A673 (cell line): ENCODE data around the gene MARS1. TPM values are rescaled to one million over a fixed set of nuclear protein-coding genes. Genes with fewer than 3 reads are reported as not detected.

Experiments
- BruUV-seq: library from RNA; stranded (reverse); fragments of 400-500 nt; replicated peaks from 2 replicates; lab custom pipeline; 2021; lab: Mats Ljungman, UMichigan
- CTCF ChIA-PET: fragments of 300-600 bp; sonication (Branson Sonifier 250); formaldehyde crosslinking; loops from one replicate; lab custom pipeline; 2022; ENCODE audit warnings: antibody characterized with exemption; lab: Charles Lee
- POLR2A ChIA-PET: fragments of 300-600 bp; sonication (Branson Sonifier 250); formaldehyde crosslinking; loops from one replicate; lab custom pipeline; 2022; ENCODE audit warnings: antibody characterized with exemption; ENCODE audit not compliant: low non-redundant PET; lab: Charles Lee
- DNase-seq: peaks from one replicate; pipeline ENCODE4 v3.0.0-alpha.2; 2015; ENCODE audit warnings: low spot score
- H3K27ac ChIP-seq: fragments of 200-600 bp; sonication (generic); 2 replicates; pipeline ENCODE4 v1.5.1; 2016; ENCODE audit warnings: mixed run types, low read depth, mild to moderate bottlenecking, mixed read lengths, antibody characterized with exemption, low read length; ENCODE audit not compliant: poor library complexity, severe bottlenecking
- H3K27me3 ChIP-seq: fragments of 200-600 bp; sonication (generic); replicated peaks from 2 replicates; pipeline ENCODE4 v1.6.1; 2017; ENCODE audit warnings: mixed run types, low read depth, mild to moderate bottlenecking, mixed read lengths, antibody characterized with exemption, low read length; ENCODE audit not compliant: insufficient read depth, poor library complexity
- H3K36me3 ChIP-seq: fragments of 200-600 bp; sonication (generic); 2 replicates; pipeline ENCODE4 v1.6.1; 2016; ENCODE audit warnings: mixed run types, mild to moderate bottlenecking, mixed read lengths, antibody characterized with exemption, low read length; ENCODE audit not compliant: insufficient read depth, poor library complexity, severe bottlenecking
- H3K4me1 ChIP-seq: fragments of 200-600 bp; sonication (generic); 2 replicates; pipeline ENCODE4 v1.6.1; 2017; ENCODE audit warnings: mixed run types, mild to moderate bottlenecking, mixed read lengths, antibody characterized with exemption, low read length; ENCODE audit not compliant: insufficient read depth, poor library complexity, severe bottlenecking
- H3K4me3 ChIP-seq: fragments of 200-600 bp; sonication (generic); 2 replicates; pipeline ENCODE4 v1.5.1; 2016; ENCODE audit warnings: low read depth, mixed run types, mild to moderate bottlenecking, mixed read lengths, low read length; ENCODE audit not compliant: poor library complexity, severe bottlenecking
- H3K9me3 ChIP-seq: fragments of 200-600 bp; sonication (generic); 2 replicates; pipeline ENCODE4 v1.6.1; 2016; ENCODE audit warnings: mixed run types, low read depth, mild to moderate bottlenecking, mixed read lengths, antibody characterized with exemption, low read length; ENCODE audit not compliant: poor library complexity, severe bottlenecking
- EZH2 ChIP-seq: fragments of 200-600 bp; sonication (generic); IDR thresholded peaks from 2 replicates; pipeline ENCODE4 v1.6.1; 2017; ENCODE audit warnings: borderline replicate concordance, low read depth, mild to moderate bottlenecking, mixed read lengths, antibody characterized with exemption, low read length; ENCODE audit not compliant: poor library complexity, severe bottlenecking
- intact Hi-C: fragments of 100-400 bp; cut with micrococcal nuclease; formaldehyde crosslinking; loops from one replicate; pipeline ENCODE4 v1.10.0; 2022; ENCODE audit not compliant: unreplicated experiment
- total RNA-seq: library from RNA; stranded (reverse); gene quantifications from 2 replicates; pipeline ENCODE4 v1.2.3, GENCODE V29; 2021
- TF ChIP-seq, protein P1 (sequence below): fragments of 300-800, 200-600 bp; sonication (generic); conservative IDR thresholded peaks from 2 replicates; pipeline ENCODE4 v1.5.1; 2017; ENCODE audit warnings: low read depth, mild to moderate bottlenecking, antibody characterized with exemption, low read length, moderate library complexity, mixed read lengths

The MARS1 gene
- total RNA-seq, 1 experiment from 2014 or later, result 467 TPM

GRCh38 chr12:57523706-57524614, 36.1 kb downstream of the MARS1 start:
- no peaks in the 10 kb centered on the region for H3K27me3 ChIP-seq

GRCh38 chr12:57524814-57525614, 37.1 kb downstream of the MARS1 start:
- no peak for DNase-seq
- Histone ChIP-seq H3K27me3 (no peaks in the 10 kb centered on the region), H3K4me3 (peak overlapping the region; percentile 75), H3K36me3 (peaks cover 57% of the 10 kb centered on the region), H3K4me1 (peaks cover 33% of the 10 kb centered on the region), H3K9me3 (no peaks in the 10 kb centered on the region), H3K27ac (peak overlapping the region; percentile 85)
- intact Hi-C loops, result no loop called here
- ChIA-PET POLR2A (interaction anchor here (0.6 kb wide), 1 partner anchor 319 kb away, joined by 3 read pairs; no protein-coding TSS in a partner anchor), CTCF (no interaction called here)
- BruUV-seq, result no TSS peak
- no peak for TF ChIP-seq EZH2
- TF ChIP-seq, protein P1, sequence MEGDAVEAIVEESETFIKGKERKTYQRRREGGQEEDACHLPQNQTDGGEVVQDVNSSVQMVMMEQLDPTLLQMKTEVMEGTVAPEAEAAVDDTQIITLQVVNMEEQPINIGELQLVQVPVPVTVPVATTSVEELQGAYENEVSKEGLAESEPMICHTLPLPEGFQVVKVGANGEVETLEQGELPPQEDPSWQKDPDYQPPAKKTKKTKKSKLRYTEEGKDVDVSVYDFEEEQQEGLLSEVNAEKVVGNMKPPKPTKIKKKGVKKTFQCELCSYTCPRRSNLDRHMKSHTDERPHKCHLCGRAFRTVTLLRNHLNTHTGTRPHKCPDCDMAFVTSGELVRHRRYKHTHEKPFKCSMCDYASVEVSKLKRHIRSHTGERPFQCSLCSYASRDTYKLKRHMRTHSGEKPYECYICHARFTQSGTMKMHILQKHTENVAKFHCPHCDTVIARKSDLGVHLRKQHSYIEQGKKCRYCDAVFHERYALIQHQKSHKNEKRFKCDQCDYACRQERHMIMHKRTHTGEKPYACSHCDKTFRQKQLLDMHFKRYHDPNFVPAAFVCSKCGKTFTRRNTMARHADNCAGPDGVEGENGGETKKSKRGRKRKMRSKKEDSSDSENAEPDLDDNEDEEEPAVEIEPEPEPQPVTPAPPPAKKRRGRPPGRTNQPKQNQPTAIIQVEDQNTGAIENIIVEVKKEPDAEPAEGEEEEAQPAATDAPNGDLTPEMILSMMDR, result no peak

More at GRCh38 chr12:57523706-57524614, 36.1 kb downstream of the MARS1 start:
- Histone ChIP-seq H3K9me3 (no peaks in the 10 kb centered on the region), H3K4me3 (peak overlapping the region; percentile 75), H3K4me1 (peaks cover 33% of the 10 kb centered on the region), H3K27ac (peak overlapping the region; percentile 85), H3K36me3 (peaks cover 58% of the 10 kb centered on the region)
- TF ChIP-seq EZH2, result no peak
- TF ChIP-seq, protein P1, result no peak
- DNase-seq, result no peak
- POLR2A ChIA-PET, result interaction anchor here (0.6 kb wide), 1 partner anchor 13 kb away, joined by 5 read pairs; no protein-coding TSS in a partner anchor
- BruUV-seq, result no TSS peak
- intact Hi-C loops, result no loop called here
- CTCF ChIA-PET, result interaction anchor here (0.6 kb wide), 1 partner anchor 65 kb away, joined by 13 read pairs; the partner anchor contains the start of gene GLI1

GRCh38 chr12:57525615-57526383, 37.9 kb downstream of the MARS1 start:
- Histone ChIP-seq H3K27ac (peak overlapping the region; percentile 85), H3K4me1 (peaks cover 33% of the 10 kb centered on the region), H3K36me3 (peaks cover 63% of the 10 kb centered on the region), H3K4me3 (no peak overlapping the region), H3K27me3 (no peaks in the 10 kb centered on the region), H3K9me3 (no peaks in the 10 kb centered on the region)
- no TSS peak for BruUV-seq
- DNase-seq, result no peak
- POLR2A ChIA-PET, result no interaction called here
- intact Hi-C loops, result no loop called here
- CTCF ChIA-PET, result no interaction called here
- TF ChIP-seq EZH2, result no peak
- TF ChIP-seq, protein P1, result no peak
